SU-DHL-6 (cell line): ENCODE data around the gene CALN1.

Experiments used
- H2AFZ ChIP-seq: fragments of 200-600 bp; sonication (generic); 2 replicates; pipeline ENCODE4 v1.6.1; 2014; ENCODE audit warnings: low read depth, mild to moderate bottlenecking, moderate library complexity, mixed read lengths, antibody characterized with exemption, low read length; ENCODE audit not compliant: severe bottlenecking
- H3F3A ChIP-seq: fragments of 200-600 bp; shearing (Covaris generic); 2 replicates; pipeline ENCODE4 v1.6.0; 2016; ENCODE audit warnings: antibody characterized with exemption, mild to moderate bottlenecking; ENCODE audit not compliant: insufficient read depth
- H3K27ac ChIP-seq: fragments of 200-600 bp; sonication (generic); 2 replicates; pipeline ENCODE4 v1.5.1; 2016; ENCODE audit warnings: low read depth, mild to moderate bottlenecking, low read length, moderate library complexity, mixed read lengths
- H3K27me3 ChIP-seq: fragments of 200-600 bp; sonication (generic), shearing (Covaris generic); 2 replicates; pipeline ENCODE4 v1.6.0; 2014; ENCODE audit warnings: mild to moderate bottlenecking, low read length
- H3K36me3 ChIP-seq: fragments of 200-600 bp; sonication (generic); 2 replicates; pipeline ENCODE4 v1.6.1; 2014; ENCODE audit warnings: mild to moderate bottlenecking, low read length, mixed read lengths
- H3K4me2 ChIP-seq: fragments of 300-600, 200-600 bp; shearing (Covaris generic), sonication (generic); 2 replicates; pipeline ENCODE4 v1.6.0; 2014; ENCODE audit warnings: low read length, low read depth, mild to moderate bottlenecking; ENCODE audit not compliant: poor library complexity, severe bottlenecking
- H3K4me3 ChIP-seq: fragments of 200-600 bp; sonication (generic); 2 replicates; pipeline ENCODE4 v1.5.1; 2014; ENCODE audit warnings: antibody characterized with exemption, low read length, mild to moderate bottlenecking, mixed read lengths; ENCODE audit not compliant: insufficient read depth, poor library complexity, severe bottlenecking
- H3K79me2 ChIP-seq: fragments of 200-600 bp; sonication (generic); 2 replicates; pipeline ENCODE4 v1.6.1; 2014; ENCODE audit warnings: mild to moderate bottlenecking, low read length, moderate library complexity; ENCODE audit not compliant: insufficient read depth
- H3K9ac ChIP-seq: fragments of 200-600 bp; sonication (generic); 2 replicates; pipeline ENCODE4 v1.7.0; 2014; ENCODE audit warnings: mild to moderate bottlenecking, low read length
- H3K9me2 ChIP-seq: fragments of 200-600 bp; sonication (generic); replicated peaks from 2 replicates; pipeline ENCODE4 v1.6.1; 2014; ENCODE audit warnings: low read length; ENCODE audit not compliant: insufficient read depth
- H3K9me3 ChIP-seq: fragments of 200-600 bp; sonication (generic); 2 replicates; pipeline ENCODE4 v1.6.1; 2014; ENCODE audit warnings: low read length, mixed read lengths; ENCODE audit not compliant: insufficient read depth
- H4K20me1 ChIP-seq: fragments of 200-600 bp; sonication (generic); 2 replicates; pipeline ENCODE4 v1.6.1; 2014; ENCODE audit warnings: low read depth, mild to moderate bottlenecking, antibody characterized with exemption, low read length, moderate library complexity, mixed read lengths
- EZH2phosphoT487 ChIP-seq: fragments of 200-600 bp; sonication (generic), shearing (Covaris generic); conservative IDR thresholded peaks from 2 replicates; pipeline ENCODE4 v1.6.1; 2018; ENCODE audit warnings: mild to moderate bottlenecking, antibody characterized with exemption, low read length, moderate library complexity, mixed read lengths
- TF ChIP-seq, protein P1 (sequence below): fragments of 200-600 bp; sonication (generic); IDR thresholded peaks from one replicate; pipeline ENCODE4 v1.5.1; 2017; ENCODE audit warnings: antibody characterized with exemption, mild to moderate bottlenecking, low read length, moderate library complexity; ENCODE audit not compliant: insufficient read depth, poor library complexity, severe bottlenecking

The CALN1 gene

DNA sequence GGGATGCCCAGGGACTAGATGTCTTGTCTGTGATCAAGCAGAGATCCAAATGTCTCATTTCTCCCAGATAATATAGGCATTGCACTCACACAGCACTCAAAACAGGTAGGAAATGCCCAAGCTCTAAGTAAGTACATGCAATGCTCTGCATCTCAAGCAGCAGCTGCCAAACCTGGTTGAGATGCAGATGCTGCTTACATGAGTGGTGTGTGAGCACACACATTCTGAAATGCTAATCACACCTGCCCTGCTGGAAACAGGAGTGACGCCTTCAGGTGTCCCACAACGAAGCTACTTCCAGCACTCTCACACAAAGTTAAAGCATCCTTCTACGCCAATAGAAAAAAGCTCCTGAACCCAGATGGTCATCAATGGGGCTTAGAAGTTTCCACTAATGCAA is 132.9 kb downstream of the CALN1 start:
- Histone ChIP-seq H3K9me3 (no peaks in the 10 kb centered on the region; the same call in 1 of the 2 replicates), H3K27ac (no peak overlapping the region), H3K4me2 (no peak overlapping the region), H3K4me3 (no peak overlapping the region), H3K9ac (no peak overlapping the region), H3K36me3 (no peaks in the 10 kb centered on the region), H3F3A (no peaks in the 10 kb centered on the region), H3K79me2 (no peaks in the 10 kb centered on the region), H3K27me3 (0 out of 2 replicates have a peak, but pooled peaks cover 3% of the 10 kb centered on the region), H3K9me2 (no peaks in the 10 kb centered on the region), H2AFZ (no peak overlapping the region), H4K20me1 (no peaks in the 10 kb centered on the region)
- TF ChIP-seq, protein P1, sequence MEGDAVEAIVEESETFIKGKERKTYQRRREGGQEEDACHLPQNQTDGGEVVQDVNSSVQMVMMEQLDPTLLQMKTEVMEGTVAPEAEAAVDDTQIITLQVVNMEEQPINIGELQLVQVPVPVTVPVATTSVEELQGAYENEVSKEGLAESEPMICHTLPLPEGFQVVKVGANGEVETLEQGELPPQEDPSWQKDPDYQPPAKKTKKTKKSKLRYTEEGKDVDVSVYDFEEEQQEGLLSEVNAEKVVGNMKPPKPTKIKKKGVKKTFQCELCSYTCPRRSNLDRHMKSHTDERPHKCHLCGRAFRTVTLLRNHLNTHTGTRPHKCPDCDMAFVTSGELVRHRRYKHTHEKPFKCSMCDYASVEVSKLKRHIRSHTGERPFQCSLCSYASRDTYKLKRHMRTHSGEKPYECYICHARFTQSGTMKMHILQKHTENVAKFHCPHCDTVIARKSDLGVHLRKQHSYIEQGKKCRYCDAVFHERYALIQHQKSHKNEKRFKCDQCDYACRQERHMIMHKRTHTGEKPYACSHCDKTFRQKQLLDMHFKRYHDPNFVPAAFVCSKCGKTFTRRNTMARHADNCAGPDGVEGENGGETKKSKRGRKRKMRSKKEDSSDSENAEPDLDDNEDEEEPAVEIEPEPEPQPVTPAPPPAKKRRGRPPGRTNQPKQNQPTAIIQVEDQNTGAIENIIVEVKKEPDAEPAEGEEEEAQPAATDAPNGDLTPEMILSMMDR: no peak

DNA sequence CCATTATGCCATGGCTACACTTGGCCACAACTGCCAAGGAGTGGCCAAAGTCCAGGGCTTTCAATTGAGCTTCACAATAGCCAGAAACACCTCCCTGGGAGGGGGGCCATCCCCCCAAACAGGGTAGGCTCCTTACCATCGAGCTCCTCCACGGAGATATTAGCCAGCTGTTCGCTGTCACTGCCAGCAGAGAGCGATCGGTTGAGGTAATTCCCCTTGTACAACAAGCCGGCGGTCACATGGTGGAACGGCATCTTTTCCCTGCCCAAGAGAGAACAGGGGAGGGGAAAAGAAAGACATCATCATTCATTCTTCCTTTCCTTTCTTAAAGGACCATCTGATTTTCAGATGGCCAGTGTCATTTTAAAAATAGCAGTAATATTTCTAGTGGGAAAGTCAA is 133.6 kb downstream of the CALN1 start:
- 0 out of 2 replicates have a peak, but pooled peaks cover 3% of the 10 kb centered on the region for H3K27me3 ChIP-seq
- H3K36me3 ChIP-seq: no peaks in the 10 kb centered on the region
- TF ChIP-seq, protein P1: no peak
- TF ChIP-seq EZH2phosphoT487: no peak
- H2AFZ ChIP-seq: no peak overlapping the region
- H3F3A ChIP-seq: no peaks in the 10 kb centered on the region
- no peaks in the 10 kb centered on the region for H4K20me1 ChIP-seq
- no peaks in the 10 kb centered on the region for H3K9me2 ChIP-seq
- no peak overlapping the region for H3K4me3 ChIP-seq
- no peak overlapping the region for H3K27ac ChIP-seq
- no peaks in the 10 kb centered on the region for H3K79me2 ChIP-seq
- no peak overlapping the region for H3K9ac ChIP-seq
- H3K9me3 ChIP-seq: no peaks in the 10 kb centered on the region; the same call in 1 of the 2 replicates
- no peak overlapping the region for H3K4me2 ChIP-seq

DNA sequence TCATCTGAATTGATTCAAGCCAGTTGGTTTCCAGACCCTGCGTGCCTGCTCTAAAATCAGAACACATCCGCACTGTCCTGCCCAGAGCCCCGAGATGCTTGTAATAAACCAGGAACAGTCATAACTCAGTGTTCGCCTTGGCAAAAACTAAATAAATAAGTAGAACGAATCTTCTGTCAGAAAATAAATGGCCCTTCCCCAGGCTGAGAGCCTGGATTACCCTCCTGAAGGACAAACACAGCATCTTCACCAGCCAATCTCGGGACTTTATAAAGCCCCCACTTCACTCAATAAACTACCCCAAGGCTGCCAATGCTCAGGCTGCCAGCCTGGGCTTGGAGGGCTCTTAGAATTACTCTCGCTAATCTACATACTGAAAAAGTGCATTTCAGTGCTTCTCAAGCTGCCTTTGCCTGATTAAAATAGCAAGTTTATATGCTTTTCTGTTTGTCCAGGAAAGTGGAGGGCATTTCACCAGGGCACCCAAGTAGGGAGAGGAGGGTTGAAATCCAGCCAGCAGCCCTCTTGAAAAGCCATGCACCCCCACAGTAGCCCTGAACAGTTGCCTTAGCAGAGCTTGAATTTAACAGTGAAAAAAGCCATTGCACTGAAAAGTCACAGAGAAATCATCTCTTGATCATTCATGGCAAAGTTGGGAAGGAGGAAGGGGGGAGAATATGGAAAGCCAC is 136.6 kb downstream of the CALN1 start:
- H4K20me1 ChIP-seq: no peaks in the 10 kb centered on the region
- H3K79me2 ChIP-seq: no peaks in the 10 kb centered on the region
- TF ChIP-seq, protein P1: no peak
- TF ChIP-seq EZH2phosphoT487: no peak
- no peaks in the 10 kb centered on the region for H3K36me3 ChIP-seq
- H3K9me2 ChIP-seq: no peaks in the 10 kb centered on the region
- 0 out of 2 replicates have a peak, but pooled peaks cover 3% of the 10 kb centered on the region for H3K27me3 ChIP-seq
- no peaks in the 10 kb centered on the region; the same call in 1 of the 2 replicates for H3K9me3 ChIP-seq
- no peak overlapping the region for H3K27ac ChIP-seq
- H2AFZ ChIP-seq: no peak overlapping the region
- H3K9ac ChIP-seq: no peak overlapping the region
- H3F3A ChIP-seq: no peaks in the 10 kb centered on the region
- H3K4me3 ChIP-seq: no peak overlapping the region
- H3K4me2 ChIP-seq: no peak overlapping the region
